GM12878 (cell line): Measurements from ENCODE around the gene DENND1C. TPM values are rescaled to one million over a fixed set of nuclear protein-coding genes. Genes with fewer than 3 reads are reported as not detected.
A peak's percentile ranks its signal among the peaks of the same experiment; 100 is the strongest.

Experiments used
- ATAC-seq: fragments of 200-7000 bp; cut with Tn5 transposase; 3 replicates; pipeline ENCODE4 v1.9.1; 2020; ENCODE audit warnings: mild to moderate bottlenecking, moderate library complexity
- BruUV-seq: library from RNA; stranded (reverse); fragments of 400-500 nt; replicated peaks from 2 replicates; lab custom pipeline; 2021; lab: Mats Ljungman, UMichigan
- CTCF ChIA-PET: fragments of 300-600 bp; sonication (Branson Sonifier 250); formaldehyde crosslinking; extraction: SDS; loops from one replicate; lab custom pipeline; 2021; ENCODE audit warnings: inconsistent platforms; lab: Yijun Ruan, JAX
- POLR2A ChIA-PET: fragments of 350-600 bp; formaldehyde crosslinking; extraction: SDS; loops from one replicate; lab custom pipeline; 2021; ENCODE audit warnings: inconsistent platforms; lab: Charles Lee
- RAD21 ChIA-PET: fragments of 300-600 bp; sonication (Branson Sonifier 250); formaldehyde crosslinking; loops from one replicate; lab custom pipeline; 2023; ENCODE audit warnings: antibody characterized with exemption; ENCODE audit not compliant: unreplicated experiment; lab: Charles Lee
- SMC1A ChIA-PET: fragments of 300-600 bp; sonication (Branson Sonifier 250); formaldehyde crosslinking; loops from one replicate; lab custom pipeline; 2023; ENCODE audit not compliant: unreplicated experiment, uncharacterized antibody; lab: Charles Lee
- DNase-seq: peaks from one replicate; pipeline ENCODE4 v3.0.0-alpha.2; 2011; ENCODE audit warnings: low read depth, low spot score
- FAIRE-seq: peaks from 3 replicates; lab custom pipeline; 2011; peaks lifted over from hg19 to GRCh38; lab: Jason Lieb, UNC
- H2AFZ ChIP-seq: 2 replicates; pipeline ENCODE4 v1.6.0; 2011; ENCODE audit warnings: low read depth, low read length, control low read depth; ENCODE audit not compliant: control insufficient read depth
- H3K27ac ChIP-seq: 2 replicates; pipeline ENCODE4 v1.5.1; 2011; ENCODE audit warnings: control low read depth; ENCODE audit not compliant: control insufficient read depth, insufficient read depth
- H3K27me3 ChIP-seq, 2 experiments: replicated peaks in 1 of 2; 2 replicates each; pipeline versions ENCODE4 v1.6.0 to v1.6.1; 2011; ENCODE audit warnings: low read length in 1 of 2; ENCODE audit not compliant: control insufficient read depth in 2 of 2, insufficient read depth in 2 of 2
- H3K36me3 ChIP-seq, 2 experiments: 2 replicates each; pipeline ENCODE4 v1.5.1; 2011; ENCODE audit warnings: low read length in 1 of 2; ENCODE audit not compliant: control insufficient read depth in 2 of 2, insufficient read depth in 2 of 2
- H3K4me1 ChIP-seq: 2 replicates; pipeline ENCODE4 v1.6.1; 2011; ENCODE audit warnings: mild to moderate bottlenecking, low read length, moderate library complexity, mixed read lengths; ENCODE audit not compliant: control insufficient read depth, insufficient read depth
- H3K4me2 ChIP-seq: 2 replicates; pipeline ENCODE4 v1.6.0; 2011; ENCODE audit warnings: control low read depth; ENCODE audit not compliant: control insufficient read depth, insufficient read depth
- H3K4me3 ChIP-seq: fragments of 200-600 bp; sonication (generic); 2 replicates; pipeline ENCODE4 v1.5.1; 2016
- H3K79me2 ChIP-seq: 2 replicates; pipeline ENCODE4 v1.6.0; 2011; ENCODE audit warnings: low read length; ENCODE audit not compliant: control insufficient read depth, insufficient read depth
- H3K9ac ChIP-seq: 2 replicates; pipeline ENCODE4 v1.8.0; 2011; ENCODE audit warnings: low read length, control low read depth, mixed read lengths; ENCODE audit not compliant: control insufficient read depth, insufficient read depth
- H3K9me3 ChIP-seq: replicated peaks from 3 replicates; pipeline ENCODE4 v1.5.1; 2011; ENCODE audit warnings: mild to moderate bottlenecking, low read length; ENCODE audit not compliant: control insufficient read depth, insufficient read depth
- H4K20me1 ChIP-seq: 2 replicates; pipeline ENCODE4 v1.6.0; 2011; ENCODE audit not compliant: control insufficient read depth, insufficient read depth
- BCL11A ChIP-seq: IDR thresholded peaks from 2 replicates; pipeline ENCODE4 v1.6.1; 2011; ENCODE audit warnings: low read depth, low read length
- CHD1 ChIP-seq: IDR thresholded peaks from 2 replicates; pipeline ENCODE4 v1.6.1; 2012; ENCODE audit warnings: low read depth, low read length, improper control_type of control experiment
- DPF2 ChIP-seq: fragments of 450-650 bp; IDR thresholded peaks from 2 replicates; pipeline ENCODE4 v1.6.1; 2017; ENCODE audit warnings: mild to moderate bottlenecking
- FOS ChIP-seq: IDR thresholded peaks from 3 replicates; pipeline ENCODE4 v1.6.1; 2011; ENCODE audit warnings: borderline replicate concordance; ENCODE audit not compliant: insufficient read length; ENCODE audit errors: extremely low read depth
- FOXM1 ChIP-seq: IDR thresholded peaks from 2 replicates; pipeline ENCODE4 v1.6.1; 2012; ENCODE audit warnings: low read depth, mild to moderate bottlenecking, inconsistent platforms, low read length, moderate library complexity
- MYC ChIP-seq: IDR thresholded peaks from 2 replicates; pipeline ENCODE4 v1.6.1; 2011; ENCODE audit warnings: mild to moderate bottlenecking, low read length, moderate library complexity, inconsistent platforms; ENCODE audit not compliant: insufficient read depth, insufficient replicate concordance, insufficient read length, severe bottlenecking
- NBN ChIP-seq: fragments of 450-650 bp; IDR thresholded peaks from 2 replicates; pipeline ENCODE4 v1.6.1; 2016
- NFYA ChIP-seq: IDR thresholded peaks from 2 replicates; pipeline ENCODE4 v1.6.1; 2011; ENCODE audit warnings: low read depth, mild to moderate bottlenecking, low read length, improper control_type of control experiment, borderline replicate concordance
- PAX8 ChIP-seq: fragments of 450-650 bp; IDR thresholded peaks from 2 replicates; pipeline ENCODE4 v1.6.1; 2017; ENCODE audit warnings: mild to moderate bottlenecking, moderate library complexity
- POLR2AphosphoS2 ChIP-seq: IDR thresholded peaks from 2 replicates; pipeline ENCODE4 v1.6.1; 2011; ENCODE audit warnings: low read depth, mild to moderate bottlenecking, low read length, improper control_type of control experiment, moderate library complexity
- RFX5 ChIP-seq: IDR thresholded peaks from 2 replicates; pipeline ENCODE4 v1.6.1; 2011; ENCODE audit warnings: low read depth, low read length, improper control_type of control experiment
- SMARCA5 ChIP-seq: fragments of 450-650 bp; IDR thresholded peaks from 2 replicates; pipeline ENCODE4 v1.6.1; 2017; ENCODE audit warnings: mild to moderate bottlenecking
- SPI1 ChIP-seq: IDR thresholded peaks from 2 replicates; pipeline ENCODE4 v1.6.1; 2011; ENCODE audit warnings: low read depth, mild to moderate bottlenecking, low read length, moderate library complexity, borderline replicate concordance; ENCODE audit not compliant: insufficient read depth
- SREBF1 ChIP-seq: IDR thresholded peaks from 2 replicates; pipeline ENCODE4 v1.6.1; 2012; ENCODE audit warnings: mild to moderate bottlenecking, low read length
- WRNIP1 ChIP-seq: IDR thresholded peaks from 2 replicates; pipeline ENCODE4 v1.6.1; 2011; ENCODE audit warnings: low read depth, low read length, improper control_type of control experiment, borderline replicate concordance
- ZNF274 ChIP-seq: IDR thresholded peaks from one replicate; pipeline ENCODE4 v1.8.0; 2011; ENCODE audit not compliant: insufficient read length, insufficient read depth
- WGBS: methylation state at CpG from one replicate; pipeline ENCODE4 v1.1.6; 2016; ENCODE audit warnings: low lambda C conversion rate; ENCODE audit not compliant: insufficient replicate concordance, insufficient coverage; ENCODE audit errors: missing lambda C conversion rate; 5-methylcytosine and 5-hydroxymethylcytosine counted together
- in situ Hi-C: fragments of 300-500 bp; cut with MboI; formaldehyde crosslinking; loops from 9 replicates; pipeline ENCODE4 v1.14.3; 2018; ENCODE audit warnings: mixed read lengths
- intact Hi-C: fragments of 100-400 bp; cut with micrococcal nuclease; formaldehyde crosslinking; loops from one replicate; pipeline ENCODE4 v1.14.2; 2022; ENCODE audit not compliant: unreplicated experiment
- polyA plus RNA-seq, 11 experiments: library from polyadenylated mRNA; depleted of rRNA in 4 of 11; unstranded in 6 of 11; stranded (reverse) in 5 of 11; fragments of >200 nt; fragmentation: Nextera tagmentation in 4 of 11; fragmentation: Illumina TruSeq in 1 of 11; extraction: Ambion mirVana in 4 of 11; extraction: Trizol in 1 of 11; gene quantifications; 1 replicate in 1 of 11; 2 replicates in 10 of 11; pipeline versions ENCODE4 v1.2.1 to v1.2.3, GENCODE V29; 2011 to 2016; ENCODE audit warnings: inconsistent platforms in 2 of 11, missing spikeins in 2 of 11, low read depth in 1 of 11
- total RNA-seq, 4 experiments: library from RNA; depleted of rRNA in 3 of 4; stranded (reverse); fragments of >200 nt in 3 of 4; fragmentation: Illumina TruSeq in 1 of 4; extraction: Trizol in 1 of 4; gene quantifications; 2 replicates each; pipeline versions ENCODE4 v1.2.1 to v1.2.3, GENCODE V29; 2013 to 2021
- TF ChIP-seq, protein P1 (sequence below): fragments of 450-650 bp; IDR thresholded peaks from 2 replicates; pipeline ENCODE4 v1.6.1; 2014; ENCODE audit warnings: mild to moderate bottlenecking
- TF ChIP-seq, protein P2 (sequence below): fragments of 450-650 bp; formaldehyde crosslinking; IDR thresholded peaks from 2 replicates; pipeline ENCODE4 v1.4.0; 2020; ENCODE audit warnings: mild to moderate bottlenecking, moderate library complexity
- TF ChIP-seq, protein P3 (sequence below): IDR thresholded peaks from 2 replicates; pipeline ENCODE4 v1.6.1; 2012; ENCODE audit warnings: low read depth, low read length, improper control_type of control experiment

DENND1C gene
- total and polyA plus RNA-seq, 10 of the 15 experiments (the other 5 are each of a cell fraction or from before 2014, with no cell fraction given), result 2.4 to 54.3 (median 32.7) TPM

DNA sequence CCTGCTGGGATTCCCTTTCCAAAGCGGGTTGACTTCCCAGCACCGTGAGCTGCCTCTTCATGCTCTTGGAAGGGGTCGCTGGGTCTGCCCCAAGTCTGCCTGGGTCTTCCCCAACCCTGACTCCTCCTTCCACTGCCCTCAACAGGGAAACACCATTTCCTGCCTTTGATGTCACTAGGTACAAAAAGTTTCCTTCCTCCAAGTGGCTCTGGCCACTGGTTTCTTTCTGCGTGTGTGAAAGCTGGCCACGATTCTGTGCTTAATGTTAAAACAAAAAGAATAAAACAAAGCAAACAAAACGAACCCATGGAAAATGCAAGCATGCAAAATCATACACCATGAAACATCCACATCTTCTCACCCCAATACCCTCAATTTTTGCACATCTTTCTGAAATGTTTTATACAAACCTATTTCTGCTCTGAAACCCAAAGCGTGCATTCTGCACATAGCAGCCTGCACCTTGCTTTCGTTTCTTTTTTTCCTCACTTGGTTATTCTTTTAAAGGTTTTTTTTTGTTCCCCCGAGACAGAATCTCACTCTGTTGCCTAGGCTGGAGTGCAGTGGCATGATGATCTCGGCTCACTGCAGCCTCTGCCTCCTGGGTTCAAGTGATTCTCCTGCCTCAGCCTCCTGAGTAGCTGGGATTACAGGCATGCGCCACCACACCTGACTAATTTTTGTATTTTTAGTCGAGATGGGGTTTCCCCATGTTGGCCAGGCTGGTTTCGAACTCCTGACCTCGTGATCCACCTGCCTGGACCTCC is 36.7 kb upstream of the DENND1C start:
- peaks cover 48% of the 10 kb centered on the region for H3K4me1 ChIP-seq
- H3K9ac ChIP-seq, result peak overlapping the region; percentile 95
- TF ChIP-seq SMARCA5 (peak; percentile 59; the same call in 1 of the 2 replicates), PAX8 (no peak), RFX5 (no peak), ZNF274 (no peak), WRNIP1 (no peak), FOS (no peak), SREBF1 (no peak), MYC (no peak), DPF2 (peak; percentile 81; the same call in 1 of the 2 replicates), SPI1 (peak; percentile 17; the same call in 1 of the 2 replicates), BCL11A (0 out of 2 replicates have a peak, but pooled peaks have one; percentile 46), NBN (peak; percentile 86; the same call in 1 of the 2 replicates), NFYA (no peak), POLR2AphosphoS2 (no peak), CHD1 (no peak), FOXM1 (no peak)
- TF ChIP-seq, protein P1, sequence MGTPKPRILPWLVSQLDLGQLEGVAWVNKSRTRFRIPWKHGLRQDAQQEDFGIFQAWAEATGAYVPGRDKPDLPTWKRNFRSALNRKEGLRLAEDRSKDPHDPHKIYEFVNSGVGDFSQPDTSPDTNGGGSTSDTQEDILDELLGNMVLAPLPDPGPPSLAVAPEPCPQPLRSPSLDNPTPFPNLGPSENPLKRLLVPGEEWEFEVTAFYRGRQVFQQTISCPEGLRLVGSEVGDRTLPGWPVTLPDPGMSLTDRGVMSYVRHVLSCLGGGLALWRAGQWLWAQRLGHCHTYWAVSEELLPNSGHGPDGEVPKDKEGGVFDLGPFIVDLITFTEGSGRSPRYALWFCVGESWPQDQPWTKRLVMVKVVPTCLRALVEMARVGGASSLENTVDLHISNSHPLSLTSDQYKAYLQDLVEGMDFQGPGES, result no peak
- TF ChIP-seq, protein P2, sequence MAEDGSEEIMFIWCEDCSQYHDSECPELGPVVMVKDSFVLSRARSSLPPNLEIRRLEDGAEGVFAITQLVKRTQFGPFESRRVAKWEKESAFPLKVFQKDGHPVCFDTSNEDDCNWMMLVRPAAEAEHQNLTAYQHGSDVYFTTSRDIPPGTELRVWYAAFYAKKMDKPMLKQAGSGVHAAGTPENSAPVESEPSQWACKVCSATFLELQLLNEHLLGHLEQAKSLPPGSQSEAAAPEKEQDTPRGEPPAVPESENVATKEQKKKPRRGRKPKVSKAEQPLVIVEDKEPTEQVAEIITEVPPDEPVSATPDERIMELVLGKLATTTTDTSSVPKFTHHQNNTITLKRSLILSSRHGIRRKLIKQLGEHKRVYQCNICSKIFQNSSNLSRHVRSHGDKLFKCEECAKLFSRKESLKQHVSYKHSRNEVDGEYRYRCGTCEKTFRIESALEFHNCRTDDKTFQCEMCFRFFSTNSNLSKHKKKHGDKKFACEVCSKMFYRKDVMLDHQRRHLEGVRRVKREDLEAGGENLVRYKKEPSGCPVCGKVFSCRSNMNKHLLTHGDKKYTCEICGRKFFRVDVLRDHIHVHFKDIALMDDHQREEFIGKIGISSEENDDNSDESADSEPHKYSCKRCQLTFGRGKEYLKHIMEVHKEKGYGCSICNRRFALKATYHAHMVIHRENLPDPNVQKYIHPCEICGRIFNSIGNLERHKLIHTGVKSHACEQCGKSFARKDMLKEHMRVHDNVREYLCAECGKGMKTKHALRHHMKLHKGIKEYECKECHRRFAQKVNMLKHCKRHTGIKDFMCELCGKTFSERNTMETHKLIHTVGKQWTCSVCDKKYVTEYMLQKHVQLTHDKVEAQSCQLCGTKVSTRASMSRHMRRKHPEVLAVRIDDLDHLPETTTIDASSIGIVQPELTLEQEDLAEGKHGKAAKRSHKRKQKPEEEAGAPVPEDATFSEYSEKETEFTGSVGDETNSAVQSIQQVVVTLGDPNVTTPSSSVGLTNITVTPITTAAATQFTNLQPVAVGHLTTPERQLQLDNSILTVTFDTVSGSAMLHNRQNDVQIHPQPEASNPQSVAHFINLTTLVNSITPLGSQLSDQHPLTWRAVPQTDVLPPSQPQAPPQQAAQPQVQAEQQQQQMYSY, result no peak
- TF ChIP-seq, protein P3, sequence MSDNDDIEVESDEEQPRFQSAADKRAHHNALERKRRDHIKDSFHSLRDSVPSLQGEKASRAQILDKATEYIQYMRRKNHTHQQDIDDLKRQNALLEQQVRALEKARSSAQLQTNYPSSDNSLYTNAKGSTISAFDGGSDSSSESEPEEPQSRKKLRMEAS, result peak; percentile 54; the same call in 1 of the 2 replicates

More for the DNA sequence above, 36.7 kb upstream of the DENND1C start:
- ChIA-PET SMC1A (interaction anchor here (0.6 to 3.3 kb wide), 21 partner anchors 10 to 419 kb away, joined by 3 to 23 read pairs (median 4); partner anchors contain the start of genes GPR108, SLC25A23 and TNFSF9), POLR2A (interaction anchor here (0.6 to 2.9 kb wide), 23 partner anchors 10 to 345 kb away, joined by 3 to 12 read pairs (median 3); partner anchors contain the start of genes DENND1C, GPR108 and TNFSF9), RAD21 (interaction anchor here (0.6 to 3.3 kb wide), 23 partner anchors 10 to 344 kb away, joined by 3 to 35 read pairs (median 8); partner anchors contain the start of genes CD70, DENND1C, GPR108 and TNFSF9), CTCF (interaction anchor here (0.9 to 3.3 kb wide), 17 partner anchors 10 to 345 kb away, joined by 3 to 29 read pairs (median 5); no protein-coding TSS in a partner anchor)
- Histone ChIP-seq H3K36me3 (no peaks in the 10 kb centered on the region), H3K27me3 (no peaks in the 10 kb centered on the region), H3K27ac (peak overlapping the region; percentile 98), H4K20me1 (no peaks in the 10 kb centered on the region), H3K79me2 (peaks cover 14% of the 10 kb centered on the region), H3K4me3 (peak overlapping the region; percentile 92), H3K4me2 (peak overlapping the region; percentile 99), H3K9me3 (no peaks in the 10 kb centered on the region; the same call in 1 of the 3 replicates), H2AFZ (peak overlapping the region; percentile 44; the same call in 1 of the 2 replicates)
- in situ Hi-C loops (loop anchor here (5.0 kb wide), 2 partner anchors 219 to 344 kb away; partner anchors contain the start of genes GPR108 and TRIP10), intact Hi-C loops (loop anchor here (2.0 kb wide), 1 partner anchor 14 kb away; no protein-coding TSS in a partner anchor)
- under 1% methylated on average over 14 of the region's 14 CpGs for WGBS
- peak; percentile 87 for DNase-seq
- peak; percentile 76 for FAIRE-seq
- peak; percentile 46 for ATAC-seq
- no TSS peak for BruUV-seq
